Ovary (tissue), 9 donors: Measurements from ENCODE around the gene EFNA3. TPM values are rescaled to one million over a fixed set of nuclear protein-coding genes. Genes with fewer than 3 reads are reported as not detected.

Experiments used
- DNase-seq, 5 donors: peaks; one replicate each; pipeline ENCODE4 v3.0.0-alpha.2; 2019 to 2020
- H3K27ac ChIP-seq, 2 donors: fragments of 200-600 bp; one replicate each; pipeline versions ENCODE4 v1.5.1 to v1.8.0; 2019 to 2022
- H3K27me3 ChIP-seq: fragments of 200-600 bp; one replicate; pipeline ENCODE4 v1.8.0; 2022
- H3K36me3 ChIP-seq: fragments of 200-600 bp; sonication (generic); one replicate; pipeline ENCODE4 v1.5.1; 2019
- H3K4me1 ChIP-seq: one replicate; pipeline ENCODE4 v1.8.1; 2013; ENCODE audit warnings: mild to moderate bottlenecking, moderate library complexity; ENCODE audit not compliant: insufficient read depth
- H3K4me3 ChIP-seq: fragments of 200-600 bp; sonication (generic); one replicate; pipeline ENCODE4 v1.5.1; 2017
- H3K9me3 ChIP-seq, 2 donors: fragments of 200-600 bp in 1 of 2; sonication (generic) in 1 of 2; one replicate each; pipeline versions ENCODE4 v1.5.1 to v1.8.1; 2013 to 2019; ENCODE audit warnings: mild to moderate bottlenecking in 1 of 2, moderate library complexity in 1 of 2
- CTCF ChIP-seq, 3 donors: fragments of 450-650 bp in 2 of 3; fragments of 200-600 bp in 1 of 3; IDR thresholded peaks; one replicate each; pipeline versions ENCODE4 v1.5.1 to v1.8.0; 2016 to 2022; ENCODE audit warnings: antibody characterized with exemption in 3 of 3, mild to moderate bottlenecking in 1 of 3
- EP300 ChIP-seq: sonication (generic); formaldehyde crosslinking; IDR thresholded peaks from one replicate; pipeline ENCODE4 v1.6.1; 2017; ENCODE audit warnings: antibody characterized with exemption
- POLR2A ChIP-seq: fragments of 450-650 bp; IDR thresholded peaks from one replicate; pipeline ENCODE4 v1.6.1; 2017; ENCODE audit warnings: antibody characterized with exemption, mild to moderate bottlenecking, moderate library complexity
- WGBS, 3 donors: extraction: QIAGEN DNeasy Blood & Tissue Kit in 1 of 3; methylation state at CpG; one replicate each; pipeline versions ENCODE4 v1.1.5 to v1.1.7; 2013 to 2017; 5-methylcytosine and 5-hydroxymethylcytosine counted together
- intact Hi-C, 4 donors: fragments of 100-400 bp; cut with DNase I; formaldehyde crosslinking; loops; one replicate each; pipeline versions ENCODE4 v1.11.0 to v1.15.1; 2022 to 2023
- polyA plus RNA-seq, 2 donors: library from polyadenylated mRNA; stranded (reverse); fragments of 200-250 nt in 1 of 2; fragments of 350-450 nt in 1 of 2; fragmentation: Illumina TruSeq in 1 of 2; extraction: RNeasy Lipid Tissue Mini Kit (QIAGEN cat#74804) in 1 of 2; gene quantifications; one replicate each; pipeline ENCODE4 v1.2.3, GENCODE V29; 2013 to 2014
- total RNA-seq, 7 donors: library from RNA; depleted of rRNA in 2 of 7; stranded (reverse); fragments of >200 nt in 2 of 7; fragmentation: NEBNext Ultra II Directional in 3 of 7; extraction: Animal tissue kit (Norgen Biotek cat#: 25700) in 3 of 7; gene quantifications; one replicate each; pipeline versions ENCODE4 v1.1.0 to v1.2.4, GENCODE V29; 2016 to 2023
- donor health status: DM: no; HTN: no; CAD: no; lungs with moderate emphysema.
- donor health status: DM: no; HTN: no; CAD: no.
- donor health status: Bipolar disorder and iron deficiency.
- donor health status: DM: yes; HTN: yes; CAD: no.
- donor health status: DM: no; HTN: no; CAD: no.
- donor health status: DM: yes; HTN: yes; CAD: no.

EFNA3 gene
- total and polyA plus RNA-seq, 9 donors: 1.3 to 3.7 (median 2.1) TPM

GRCh38 chr1:155079210-155079486, 511 bp downstream of the EFNA3 start:
- Histone ChIP-seq H3K4me1 (peaks cover 16% of the 10 kb centered on the region), H3K27ac (no peak overlapping the region), H3K27me3 (peaks cover 16% of the 10 kb centered on the region), H3K9me3 (no peaks in the 10 kb centered on the region), H3K36me3 (no peaks in the 10 kb centered on the region), H3K4me3 (peak overlapping the region; percentile 34)
- TF ChIP-seq POLR2A: no peak
- TF ChIP-seq EP300: no peak
- TF ChIP-seq CTCF (IDR thresholded peaks at IDR 0.05): no peak
- no peak for DNase-seq
- intact Hi-C loops: loop anchor here in 1 of 4 donors (10.0 kb wide), 1 partner anchor 594 kb away; no protein-coding TSS in a partner anchor
- 2 to 3% (median 3%) methylated on average over 7 to 10 of the region's 10 CpGs for WGBS, 3 donors

- Histone ChIP-seq H3K36me3 (no peaks in the 10 kb centered on the region), H3K27me3 (peaks cover 16% of the 10 kb centered on the region), H3K4me1 (peaks cover 16% of the 10 kb centered on the region), H3K4me3 (no peak overlapping the region), H3K9me3 (no peaks in the 10 kb centered on the region), H3K27ac (no peak overlapping the region)
- DNase-seq: peak in 2 of 5 donors; percentile 40 to 49
- 1% methylated on average over 49 to 67 of the region's 67 CpGs for WGBS, 3 donors
- TF ChIP-seq CTCF (IDR thresholded peaks at IDR 0.05) (no peak), POLR2A (no peak), EP300 (no peak)
- intact Hi-C loops: loop anchor here in 3 of 4 donors (5.0 to 10.0 kb wide), 3 partner anchors 32 to 595 kb away; partner anchors contain the start of gene UBE2Q1 (in 1 of the 3)
These were observed 1.1 kb downstream of the EFNA3 start for GRCh38 chr1:155079487-155080311.

GRCh38 chr1:155080312-155081228, 1.9 kb downstream of the EFNA3 start:
- DNase-seq: peak in 3 of 5 donors; percentile 42 to 54 (median 52)
- no peak for TF ChIP-seq EP300
- TF ChIP-seq CTCF (IDR thresholded peaks at IDR 0.05): no peak
- no peak for TF ChIP-seq POLR2A
- Histone ChIP-seq H3K27ac (no peak overlapping the region), H3K4me1 (peaks cover 17% of the 10 kb centered on the region), H3K27me3 (peaks cover 16% of the 10 kb centered on the region), H3K4me3 (no peak overlapping the region), H3K36me3 (no peaks in the 10 kb centered on the region), H3K9me3 (no peaks in the 10 kb centered on the region)
- WGBS, 3 donors: 1 to 2% (median 1%) methylated on average over 29 to 71 of the region's 71 CpGs
- intact Hi-C loops: loop anchor here in 2 of 4 donors (5.0 to 10.0 kb wide), 2 partner anchors 33 to 526 kb away; partner anchors contain the start of gene UBE2Q1 (in 1 of the 2)

GRCh38 chr1:155081472-155082300, 3.0 kb downstream of the EFNA3 start:
- intact Hi-C loops: loop anchor here in 3 of 4 donors (2.0 to 10.0 kb wide), 3 partner anchors 21 to 527 kb away; partner anchors contain the start of gene UBE2Q1 (in 1 of the 3)
- no peak overlapping the region for H3K27ac ChIP-seq
- TF ChIP-seq CTCF (IDR thresholded peaks at IDR 0.05) (no peak), EP300 (no peak), POLR2A (no peak)
- H3K36me3 ChIP-seq: no peaks in the 10 kb centered on the region
- peaks cover 19% of the 10 kb centered on the region for H3K4me1 ChIP-seq
- no peak overlapping the region for H3K4me3 ChIP-seq
- H3K9me3 ChIP-seq: no peaks in the 10 kb centered on the region
- 1 to 6% (median 3%) methylated on average over 36 to 68 of the region's 68 CpGs for WGBS, 3 donors
- H3K27me3 ChIP-seq: peaks cover 16% of the 10 kb centered on the region
- peak in 1 of 5 donors; percentile 33 for DNase-seq
